ENCODE measurements around the gene GABRD. TPM values are rescaled to one million over a fixed set of nuclear protein-coding genes. Genes with fewer than 3 reads are reported as not detected.

GABRD gene
- total and polyA plus RNA-seq, 2 experiments from 2014 or later: 2.1 to 5.1 TPM

DNA sequence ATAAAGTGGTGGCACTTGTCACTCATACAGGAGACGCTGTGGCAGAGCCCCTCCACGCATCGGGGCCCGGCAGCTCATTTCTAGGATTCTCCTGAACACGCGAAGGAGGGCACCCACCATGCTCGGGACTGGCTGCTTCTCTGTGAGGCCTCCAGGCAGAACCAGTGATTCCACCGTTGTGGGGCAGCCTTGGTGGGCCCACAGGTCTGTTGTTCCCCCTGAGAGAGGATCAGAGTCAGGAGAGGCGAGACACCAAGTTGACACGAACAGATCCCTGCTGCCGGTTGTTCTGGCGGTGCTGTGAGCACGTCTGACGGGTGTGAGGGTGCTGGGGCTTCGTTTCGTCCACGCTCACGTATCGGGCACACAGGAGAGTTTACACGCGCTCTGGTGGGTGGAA lies 57.7 kb downstream of the GABRD start (continued):
- TF ChIP-seq, protein P1, sequence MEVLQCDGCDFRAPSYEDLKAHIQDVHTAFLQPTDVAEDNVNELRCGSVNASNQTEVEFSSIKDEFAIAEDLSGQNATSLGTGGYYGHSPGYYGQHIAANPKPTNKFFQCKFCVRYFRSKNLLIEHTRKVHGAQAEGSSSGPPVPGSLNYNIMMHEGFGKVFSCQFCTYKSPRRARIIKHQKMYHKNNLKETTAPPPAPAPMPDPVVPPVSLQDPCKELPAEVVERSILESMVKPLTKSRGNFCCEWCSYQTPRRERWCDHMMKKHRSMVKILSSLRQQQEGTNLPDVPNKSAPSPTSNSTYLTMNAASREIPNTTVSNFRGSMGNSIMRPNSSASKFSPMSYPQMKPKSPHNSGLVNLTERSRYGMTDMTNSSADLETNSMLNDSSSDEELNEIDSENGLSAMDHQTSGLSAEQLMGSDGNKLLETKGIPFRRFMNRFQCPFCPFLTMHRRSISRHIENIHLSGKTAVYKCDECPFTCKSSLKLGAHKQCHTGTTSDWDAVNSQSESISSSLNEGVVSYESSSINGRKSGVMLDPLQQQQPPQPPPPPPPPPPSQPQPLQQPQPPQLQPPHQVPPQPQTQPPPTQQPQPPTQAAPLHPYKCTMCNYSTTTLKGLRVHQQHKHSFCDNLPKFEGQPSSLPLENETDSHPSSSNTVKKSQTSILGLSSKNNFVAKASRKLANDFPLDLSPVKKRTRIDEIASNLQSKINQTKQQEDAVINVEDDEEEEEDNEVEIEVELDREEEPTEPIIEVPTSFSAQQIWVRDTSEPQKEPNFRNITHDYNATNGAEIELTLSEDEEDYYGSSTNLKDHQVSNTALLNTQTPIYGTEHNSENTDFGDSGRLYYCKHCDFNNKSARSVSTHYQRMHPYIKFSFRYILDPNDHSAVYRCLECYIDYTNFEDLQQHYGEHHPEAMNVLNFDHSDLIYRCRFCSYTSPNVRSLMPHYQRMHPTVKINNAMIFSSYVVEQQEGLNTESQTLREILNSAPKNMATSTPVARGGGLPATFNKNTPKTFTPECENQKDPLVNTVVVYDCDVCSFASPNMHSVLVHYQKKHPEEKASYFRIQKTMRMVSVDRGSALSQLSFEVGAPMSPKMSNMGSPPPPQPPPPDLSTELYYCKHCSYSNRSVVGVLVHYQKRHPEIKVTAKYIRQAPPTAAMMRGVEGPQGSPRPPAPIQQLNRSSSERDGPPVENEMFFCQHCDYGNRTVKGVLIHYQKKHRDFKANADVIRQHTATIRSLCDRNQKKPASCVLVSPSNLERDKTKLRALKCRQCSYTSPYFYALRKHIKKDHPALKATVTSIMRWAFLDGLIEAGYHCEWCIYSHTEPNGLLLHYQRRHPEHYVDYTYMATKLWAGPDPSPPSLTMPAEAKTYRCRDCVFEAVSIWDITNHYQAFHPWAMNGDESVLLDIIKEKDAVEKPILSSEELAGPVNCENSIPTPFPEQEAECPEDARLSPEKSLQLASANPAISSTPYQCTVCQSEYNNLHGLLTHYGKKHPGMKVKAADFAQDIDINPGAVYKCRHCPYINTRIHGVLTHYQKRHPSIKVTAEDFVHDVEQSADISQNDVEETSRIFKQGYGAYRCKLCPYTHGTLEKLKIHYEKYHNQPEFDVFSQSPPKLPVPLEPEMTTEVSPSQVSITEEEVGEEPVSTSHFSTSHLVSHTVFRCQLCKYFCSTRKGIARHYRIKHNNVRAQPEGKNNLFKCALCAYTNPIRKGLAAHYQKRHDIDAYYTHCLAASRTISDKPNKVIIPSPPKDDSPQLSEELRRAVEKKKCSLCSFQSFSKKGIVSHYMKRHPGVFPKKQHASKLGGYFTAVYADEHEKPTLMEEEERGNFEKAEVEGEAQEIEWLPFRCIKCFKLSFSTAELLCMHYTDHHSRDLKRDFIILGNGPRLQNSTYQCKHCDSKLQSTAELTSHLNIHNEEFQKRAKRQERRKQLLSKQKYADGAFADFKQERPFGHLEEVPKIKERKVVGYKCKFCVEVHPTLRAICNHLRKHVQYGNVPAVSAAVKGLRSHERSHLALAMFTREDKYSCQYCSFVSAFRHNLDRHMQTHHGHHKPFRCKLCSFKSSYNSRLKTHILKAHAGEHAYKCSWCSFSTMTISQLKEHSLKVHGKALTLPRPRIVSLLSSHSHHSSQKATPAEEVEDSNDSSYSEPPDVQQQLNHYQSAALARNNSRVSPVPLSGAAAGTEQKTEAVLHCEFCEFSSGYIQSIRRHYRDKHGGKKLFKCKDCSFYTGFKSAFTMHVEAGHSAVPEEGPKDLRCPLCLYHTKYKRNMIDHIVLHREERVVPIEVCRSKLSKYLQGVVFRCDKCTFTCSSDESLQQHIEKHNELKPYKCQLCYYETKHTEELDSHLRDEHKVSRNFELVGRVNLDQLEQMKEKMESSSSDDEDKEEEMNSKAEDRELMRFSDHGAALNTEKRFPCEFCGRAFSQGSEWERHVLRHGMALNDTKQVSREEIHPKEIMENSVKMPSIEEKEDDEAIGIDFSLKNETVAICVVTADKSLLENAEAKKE (CRISPR knock-in tag; IDR thresholded peaks at IDR 0.05): no peak
- TF ChIP-seq NANOG (IDR thresholded peaks at IDR 0.05; ENCODE audit: borderline replicate concordance) (no peak), POLR2AphosphoS5 (IDR thresholded peaks at IDR 0.05; ENCODE audit: low read depth) (no peak), ZNF114 (CRISPR knock-in tag; IDR thresholded peaks at IDR 0.05) (no peak), STAT1 (IDR thresholded peaks at IDR 0.05; ENCODE audit: unreplicated experiment) (no peak), ZNF331 (CRISPR knock-in tag; IDR thresholded peaks at IDR 0.05; ENCODE audit: low read depth) (no peak), JUNB (IDR thresholded peaks at IDR 0.05; ENCODE audit: unreplicated experiment) (no peak), CREB1 (CRISPR knock-in tag; IDR thresholded peaks at IDR 0.05; ENCODE audit: low read depth) (no peak), EZH2 (IDR thresholded peaks at IDR 0.05; ENCODE audit: low read depth, unreplicated experiment) (no peak)
- TF ChIP-seq, protein P2, sequence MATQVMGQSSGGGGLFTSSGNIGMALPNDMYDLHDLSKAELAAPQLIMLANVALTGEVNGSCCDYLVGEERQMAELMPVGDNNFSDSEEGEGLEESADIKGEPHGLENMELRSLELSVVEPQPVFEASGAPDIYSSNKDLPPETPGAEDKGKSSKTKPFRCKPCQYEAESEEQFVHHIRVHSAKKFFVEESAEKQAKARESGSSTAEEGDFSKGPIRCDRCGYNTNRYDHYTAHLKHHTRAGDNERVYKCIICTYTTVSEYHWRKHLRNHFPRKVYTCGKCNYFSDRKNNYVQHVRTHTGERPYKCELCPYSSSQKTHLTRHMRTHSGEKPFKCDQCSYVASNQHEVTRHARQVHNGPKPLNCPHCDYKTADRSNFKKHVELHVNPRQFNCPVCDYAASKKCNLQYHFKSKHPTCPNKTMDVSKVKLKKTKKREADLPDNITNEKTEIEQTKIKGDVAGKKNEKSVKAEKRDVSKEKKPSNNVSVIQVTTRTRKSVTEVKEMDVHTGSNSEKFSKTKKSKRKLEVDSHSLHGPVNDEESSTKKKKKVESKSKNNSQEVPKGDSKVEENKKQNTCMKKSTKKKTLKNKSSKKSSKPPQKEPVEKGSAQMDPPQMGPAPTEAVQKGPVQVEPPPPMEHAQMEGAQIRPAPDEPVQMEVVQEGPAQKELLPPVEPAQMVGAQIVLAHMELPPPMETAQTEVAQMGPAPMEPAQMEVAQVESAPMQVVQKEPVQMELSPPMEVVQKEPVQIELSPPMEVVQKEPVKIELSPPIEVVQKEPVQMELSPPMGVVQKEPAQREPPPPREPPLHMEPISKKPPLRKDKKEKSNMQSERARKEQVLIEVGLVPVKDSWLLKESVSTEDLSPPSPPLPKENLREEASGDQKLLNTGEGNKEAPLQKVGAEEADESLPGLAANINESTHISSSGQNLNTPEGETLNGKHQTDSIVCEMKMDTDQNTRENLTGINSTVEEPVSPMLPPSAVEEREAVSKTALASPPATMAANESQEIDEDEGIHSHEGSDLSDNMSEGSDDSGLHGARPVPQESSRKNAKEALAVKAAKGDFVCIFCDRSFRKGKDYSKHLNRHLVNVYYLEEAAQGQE (IDR thresholded peaks at IDR 0.05; ENCODE audit: unreplicated experiment): no peak
- TF ChIP-seq, protein P3, sequence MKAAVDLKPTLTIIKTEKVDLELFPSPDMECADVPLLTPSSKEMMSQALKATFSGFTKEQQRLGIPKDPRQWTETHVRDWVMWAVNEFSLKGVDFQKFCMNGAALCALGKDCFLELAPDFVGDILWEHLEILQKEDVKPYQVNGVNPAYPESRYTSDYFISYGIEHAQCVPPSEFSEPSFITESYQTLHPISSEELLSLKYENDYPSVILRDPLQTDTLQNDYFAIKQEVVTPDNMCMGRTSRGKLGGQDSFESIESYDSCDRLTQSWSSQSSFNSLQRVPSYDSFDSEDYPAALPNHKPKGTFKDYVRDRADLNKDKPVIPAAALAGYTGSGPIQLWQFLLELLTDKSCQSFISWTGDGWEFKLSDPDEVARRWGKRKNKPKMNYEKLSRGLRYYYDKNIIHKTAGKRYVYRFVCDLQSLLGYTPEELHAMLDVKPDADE (IDR thresholded peaks at IDR 0.05): no peak
